Prostate gland (tissue), 2 donors: Measurements from ENCODE around the gene BIRC5. TPM values are rescaled to one million over a fixed set of nuclear protein-coding genes. Genes with fewer than 3 reads are reported as not detected.

Experiments used
- DNase-seq: peaks from one replicate; pipeline ENCODE4 v3.0.0-alpha.2; 2019; ENCODE audit warnings: low spot score
- H3K27ac ChIP-seq, 2 donors: fragments of 200-600 bp; sonication (generic); 2 replicates each; pipeline ENCODE4 v1.5.1; 2017 to 2019
- H3K27me3 ChIP-seq: fragments of 200-600 bp; sonication (generic); replicated peaks from 2 replicates; pipeline ENCODE4 v1.5.1; 2019; ENCODE audit not compliant: insufficient read depth
- H3K36me3 ChIP-seq, 2 donors: fragments of 200-600 bp; sonication (generic); 1 replicate in 1 of 2; 2 replicates in 1 of 2; pipeline versions ENCODE4 v1.5.1 to v1.8.1; 2017 to 2019
- H3K4me1 ChIP-seq: fragments of 200-600 bp; sonication (generic); replicated peaks from 2 replicates; pipeline ENCODE4 v1.5.1; 2019
- H3K4me3 ChIP-seq, 2 donors: fragments of 200-600 bp; sonication (generic); 2 replicates each; pipeline ENCODE4 v1.5.1; 2017 to 2019
- H3K9me3 ChIP-seq: fragments of 200-600 bp; sonication (generic); 2 replicates; pipeline ENCODE4 v1.5.1; 2017
- POLR2A ChIP-seq: fragments of 450-650 bp; IDR thresholded peaks from one replicate; pipeline ENCODE4 v1.6.1; 2016; ENCODE audit warnings: antibody characterized with exemption, mild to moderate bottlenecking
- POLR2AphosphoS5 ChIP-seq: sonication (generic); formaldehyde crosslinking; IDR thresholded peaks from one replicate; pipeline ENCODE4 v1.6.1; 2017; ENCODE audit warnings: antibody characterized with exemption
- WGBS: methylation state at CpG from one replicate; pipeline ENCODE4 v1.1.5; 2018; 5-methylcytosine and 5-hydroxymethylcytosine counted together
- intact Hi-C: fragments of 100-400 bp; cut with DNase I; formaldehyde crosslinking; loops from one replicate; pipeline ENCODE4 v1.14.2; 2022
- total RNA-seq, 2 donors: library from RNA; depleted of rRNA; stranded (reverse); fragments of >200 nt; gene quantifications; one replicate each; pipeline ENCODE4 v1.1.0, GENCODE V29; 2016
- TF ChIP-seq, protein P1 (sequence below), 4 experiments: fragments of 200-600 bp in 2 of 4; fragments of 450-650 bp in 2 of 4; sonication (generic) in 2 of 4; IDR thresholded peaks; 1 replicate in 3 of 4; 2 replicates in 1 of 4; pipeline ENCODE4 v1.5.1; 2016 to 2019; ENCODE audit warnings: antibody characterized with exemption in 4 of 4, mild to moderate bottlenecking in 2 of 4, moderate library complexity in 2 of 4

The BIRC5 gene
- total RNA-seq, 2 donors from 2014 or later = 4.6 to 7.0 TPM

DNA sequence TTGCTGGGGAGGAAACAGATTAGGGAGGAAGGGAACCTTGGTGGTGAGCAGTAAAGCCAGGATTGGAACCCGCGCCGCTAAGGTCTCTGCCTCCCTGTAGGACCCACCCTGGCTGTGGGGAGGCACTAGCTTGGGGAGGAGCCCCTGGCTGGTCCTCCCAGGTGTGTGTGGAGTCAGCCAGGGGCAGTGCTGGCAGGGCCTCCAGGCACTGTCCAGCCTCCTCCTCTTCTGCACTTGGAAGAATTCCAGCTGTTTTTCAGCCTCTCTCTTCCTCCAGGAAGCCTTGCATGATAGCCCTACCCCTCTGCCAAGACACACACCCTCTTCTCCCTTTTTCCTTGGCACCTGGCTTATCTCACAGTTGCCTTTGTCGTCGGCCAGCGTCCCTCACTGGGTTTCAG lies 52.2 kb downstream of the BIRC5 start:
- TF ChIP-seq, protein P1, sequence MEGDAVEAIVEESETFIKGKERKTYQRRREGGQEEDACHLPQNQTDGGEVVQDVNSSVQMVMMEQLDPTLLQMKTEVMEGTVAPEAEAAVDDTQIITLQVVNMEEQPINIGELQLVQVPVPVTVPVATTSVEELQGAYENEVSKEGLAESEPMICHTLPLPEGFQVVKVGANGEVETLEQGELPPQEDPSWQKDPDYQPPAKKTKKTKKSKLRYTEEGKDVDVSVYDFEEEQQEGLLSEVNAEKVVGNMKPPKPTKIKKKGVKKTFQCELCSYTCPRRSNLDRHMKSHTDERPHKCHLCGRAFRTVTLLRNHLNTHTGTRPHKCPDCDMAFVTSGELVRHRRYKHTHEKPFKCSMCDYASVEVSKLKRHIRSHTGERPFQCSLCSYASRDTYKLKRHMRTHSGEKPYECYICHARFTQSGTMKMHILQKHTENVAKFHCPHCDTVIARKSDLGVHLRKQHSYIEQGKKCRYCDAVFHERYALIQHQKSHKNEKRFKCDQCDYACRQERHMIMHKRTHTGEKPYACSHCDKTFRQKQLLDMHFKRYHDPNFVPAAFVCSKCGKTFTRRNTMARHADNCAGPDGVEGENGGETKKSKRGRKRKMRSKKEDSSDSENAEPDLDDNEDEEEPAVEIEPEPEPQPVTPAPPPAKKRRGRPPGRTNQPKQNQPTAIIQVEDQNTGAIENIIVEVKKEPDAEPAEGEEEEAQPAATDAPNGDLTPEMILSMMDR (IDR thresholded peaks at IDR 0.05) = no peak
- TF ChIP-seq POLR2AphosphoS5 (no peak), POLR2A (no peak)
- WGBS = 90% methylated on average over 6 of the region's 6 CpGs
- Histone ChIP-seq H3K4me3 (no peak overlapping the region), H3K4me1 (no peaks in the 10 kb centered on the region), H3K9me3 (no peaks in the 10 kb centered on the region), H3K36me3 (no peaks in the 10 kb centered on the region), H3K27ac (no peak overlapping the region), H3K27me3 (no peaks in the 10 kb centered on the region)
- DNase-seq = no peak
- intact Hi-C loops = no loop called here

DNA sequence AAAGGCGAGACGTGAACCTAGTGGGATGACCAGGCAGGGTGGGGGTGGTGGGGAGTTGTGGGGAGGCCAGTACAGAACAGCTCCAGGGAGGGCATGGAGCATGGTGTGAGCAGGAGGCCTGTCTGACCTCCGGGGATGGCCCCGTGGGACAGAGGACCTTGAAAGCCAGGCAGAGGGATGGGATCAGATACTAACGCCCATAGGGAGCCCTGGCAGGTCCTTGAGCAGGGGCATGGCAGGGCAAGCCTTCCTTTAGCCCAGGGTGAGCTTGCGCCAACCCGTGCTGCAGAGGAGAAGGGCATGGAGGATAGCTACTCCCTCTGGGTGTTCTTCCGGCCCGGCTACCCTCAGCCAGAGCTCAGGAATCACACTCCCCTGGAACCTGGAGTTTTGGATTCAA lies 52.7 kb downstream of the BIRC5 start:
- Histone ChIP-seq H3K4me3 (no peak overlapping the region), H3K4me1 (no peaks in the 10 kb centered on the region), H3K27me3 (no peaks in the 10 kb centered on the region), H3K27ac (no peak overlapping the region), H3K36me3 (no peaks in the 10 kb centered on the region), H3K9me3 (no peaks in the 10 kb centered on the region)
- TF ChIP-seq, protein P1 (IDR thresholded peaks at IDR 0.05) = no peak
- TF ChIP-seq POLR2A (no peak), POLR2AphosphoS5 (no peak)
- DNase-seq = no peak
- intact Hi-C loops = no loop called here
- WGBS = 87% methylated on average over 9 of the region's 9 CpGs

DNA sequence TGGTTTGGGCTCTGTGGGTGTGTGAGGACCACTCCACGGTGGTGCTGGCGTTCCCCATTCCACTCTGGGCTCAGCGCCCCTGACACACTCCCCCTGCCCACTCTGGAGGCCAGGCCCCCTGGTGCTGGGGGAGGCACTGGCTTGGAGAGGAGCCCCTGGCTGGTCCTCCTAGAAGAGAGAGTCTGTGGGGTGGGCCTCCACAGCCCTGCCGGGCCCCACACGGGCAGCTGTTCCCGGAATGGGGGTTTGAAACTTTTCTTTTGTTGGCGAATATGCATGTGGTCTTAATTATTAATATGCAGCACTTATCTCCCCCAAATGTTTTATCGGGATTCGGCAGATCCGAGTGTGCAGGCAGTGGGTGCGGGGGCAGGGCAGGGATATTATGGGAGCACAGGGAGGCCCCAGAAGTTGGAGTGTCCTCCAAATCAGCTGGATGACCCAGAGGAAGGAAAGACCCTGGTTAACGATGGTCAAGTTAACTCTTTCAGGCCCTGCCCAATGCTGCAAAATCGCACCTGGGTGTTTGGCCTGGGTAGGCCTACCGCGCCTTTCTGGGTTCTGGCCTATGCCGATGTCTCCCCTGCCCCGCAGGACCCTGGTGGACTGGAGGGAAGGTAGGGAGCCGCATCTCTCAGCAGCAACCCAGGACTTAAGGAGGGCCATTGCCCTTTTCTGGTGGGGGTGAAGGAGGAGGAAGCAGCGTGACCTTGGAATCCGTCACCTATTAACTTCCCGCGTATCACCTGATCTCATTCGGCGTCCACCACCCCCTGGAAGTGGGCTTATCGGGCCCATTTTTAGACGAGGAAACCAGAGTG lies 53.4 kb downstream of the BIRC5 start:
- Histone ChIP-seq H3K27ac (no peak overlapping the region), H3K27me3 (no peaks in the 10 kb centered on the region), H3K36me3 (no peaks in the 10 kb centered on the region), H3K9me3 (no peaks in the 10 kb centered on the region), H3K4me1 (no peaks in the 10 kb centered on the region), H3K4me3 (no peak overlapping the region)
- intact Hi-C loops = no loop called here
- 84% methylated on average over 26 of the region's 26 CpGs for WGBS
- no peak for DNase-seq
- TF ChIP-seq POLR2A (no peak), POLR2AphosphoS5 (no peak)
- TF ChIP-seq, protein P1 (IDR thresholded peaks at IDR 0.05) = no peak

DNA sequence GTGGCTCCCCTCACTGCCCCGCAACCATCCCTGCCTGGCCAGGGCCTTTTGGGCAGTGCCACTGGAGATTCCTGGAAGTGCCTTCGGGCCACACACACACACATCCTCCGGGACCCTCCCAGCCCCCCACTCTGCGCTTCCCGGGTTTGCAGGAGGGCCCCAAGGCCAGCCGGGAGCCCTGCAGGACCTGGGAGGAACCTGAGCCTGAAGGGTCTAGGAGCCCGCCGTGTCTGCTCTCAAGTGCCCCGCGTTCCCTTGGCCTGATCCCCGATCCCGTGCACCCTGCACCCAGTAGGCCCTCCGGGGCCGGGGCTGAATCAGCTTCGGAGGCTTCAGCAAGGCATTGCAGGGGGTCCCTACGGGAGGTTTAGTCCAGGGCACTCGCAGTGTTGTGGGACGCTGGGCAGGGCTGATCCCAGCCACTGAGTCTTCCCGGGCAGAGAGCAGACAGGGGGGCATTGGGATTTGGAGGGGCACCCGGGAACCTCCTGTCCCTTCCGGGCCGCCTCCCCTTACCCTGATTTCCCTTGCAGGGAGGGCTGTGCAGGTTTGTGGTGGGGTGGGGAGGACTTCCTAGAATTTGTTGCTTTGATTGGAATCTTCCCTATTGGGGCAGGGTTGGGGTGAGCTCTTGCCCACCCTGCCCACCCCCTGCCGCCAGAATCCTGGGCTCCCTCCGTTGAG lies 54.3 kb downstream of the BIRC5 start:
- no peak for DNase-seq
- 69% methylated on average over 22 of the region's 24 CpGs for WGBS
- H3K36me3 ChIP-seq = no peaks in the 10 kb centered on the region

More for the DNA sequence above, 54.3 kb downstream of the BIRC5 start:
- no peaks in the 10 kb centered on the region for H3K4me1 ChIP-seq
- no peaks in the 10 kb centered on the region for H3K27me3 ChIP-seq
- no peak overlapping the region for H3K4me3 ChIP-seq
- no peaks in the 10 kb centered on the region for H3K9me3 ChIP-seq
- no peak overlapping the region for H3K27ac ChIP-seq
- intact Hi-C loops = no loop called here
- TF ChIP-seq POLR2AphosphoS5 (no peak), POLR2A (no peak)
- TF ChIP-seq, protein P1 (IDR thresholded peaks at IDR 0.05) = no peak
